Epidermal melanocyte (primary cell): Measurements from ENCODE around the gene YBX2.

Experiments used
- DNase-seq: peaks from one replicate; pipeline ENCODE4 v3.0.0; 2011; ENCODE audit warnings: low spot score; ENCODE audit not compliant: insufficient read length

The YBX2 gene

GRCh38 chr17:7266784-7267183, 27.7 kb downstream of the YBX2 start:
- no peak for DNase-seq

GRCh38 chr17:7263801-7264078, 30.7 kb downstream of the YBX2 start:
- no peak for DNase-seq

GRCh38 chr17:7262935-7263800, 31.3 kb downstream of the YBX2 start:
- DNase-seq = no peak

- DNase-seq = no peak
Observed at GRCh38 chr17:7262192-7262934, 32.1 kb downstream of the YBX2 start, which contains the start of gene CLDN7. Gene CLDN7 (minus strand): TSS chr17:7262478. CDS start chr17:7262043, 435 bp downstream.

GRCh38 chr17:7261379-7262191, 32.9 kb downstream of the YBX2 start:
- DNase-seq = no peak

GRCh38 chr17:7260651-7261378, 33.6 kb downstream of the YBX2 start:
- peak; percentile 54 for DNase-seq

GRCh38 chr17:7260151-7260550, 34.3 kb downstream of the YBX2 start:
- DNase-seq = no peak

- DNase-seq = no peak
Observed at GRCh38 chr17:7259555-7259889, 34.9 kb downstream of the YBX2 start.

GRCh38 chr17:7258731-7259554, 35.5 kb downstream of the YBX2 start:
- no peak for DNase-seq

- no peak for DNase-seq
Observed at GRCh38 chr17:7256766-7257456, 37.5 kb downstream of the YBX2 start.

- no peak for DNase-seq
Observed at GRCh38 chr17:7254511-7254910, 39.9 kb downstream of the YBX2 start.

- DNase-seq = no peak
Observed at GRCh38 chr17:7253082-7253481, 41.4 kb downstream of the YBX2 start.

GRCh38 chr17:7252176-7253043, 42.0 kb downstream of the YBX2 start, which contains the start of gene ELP5:
Gene ELP5 (plus strand): TSS chr17:7252215. CDS start chr17:7252551, 336 bp downstream.
- DNase-seq = peak; percentile 94

GRCh38 chr17:7251661-7252175, 42.7 kb downstream of the YBX2 start, which contains the start of gene CTDNEP1:
Gene CTDNEP1 (minus strand): TSS chr17:7251734. CDS start chr17:7251296, 438 bp downstream.
- DNase-seq = peak; percentile 96

- DNase-seq = no peak
Observed at GRCh38 chr17:7250695-7251627, 43.5 kb downstream of the YBX2 start.

GRCh38 chr17:7249830-7250229, 44.6 kb downstream of the YBX2 start:
- no peak for DNase-seq

GRCh38 chr17:7249214-7249613, 45.2 kb downstream of the YBX2 start:
- DNase-seq = no peak
